GM12878 (cell line): Measurements from ENCODE around the gene MGAT2. TPM values are rescaled to one million over a fixed set of nuclear protein-coding genes. Genes with fewer than 3 reads are reported as not detected.
A peak's percentile ranks its signal among the peaks of the same experiment; 100 is the strongest.

Source experiments
- ATAC-seq: fragments of 200-7000 bp; cut with Tn5 transposase; 3 replicates; pipeline ENCODE4 v1.9.1; 2020; ENCODE audit warnings: mild to moderate bottlenecking, moderate library complexity
- BruUV-seq: library from RNA; stranded (reverse); fragments of 400-500 nt; replicated peaks from 2 replicates; lab custom pipeline; 2021; lab: Mats Ljungman, UMichigan
- CTCF ChIA-PET: fragments of 300-600 bp; sonication (Branson Sonifier 250); formaldehyde crosslinking; extraction: SDS; loops from one replicate; lab custom pipeline; 2021; ENCODE audit warnings: inconsistent platforms; lab: Yijun Ruan, JAX
- POLR2A ChIA-PET: fragments of 350-600 bp; formaldehyde crosslinking; extraction: SDS; loops from one replicate; lab custom pipeline; 2021; ENCODE audit warnings: inconsistent platforms; lab: Charles Lee
- RAD21 ChIA-PET: fragments of 300-600 bp; sonication (Branson Sonifier 250); formaldehyde crosslinking; loops from one replicate; lab custom pipeline; 2023; ENCODE audit warnings: antibody characterized with exemption; ENCODE audit not compliant: unreplicated experiment; lab: Charles Lee
- SMC1A ChIA-PET: fragments of 300-600 bp; sonication (Branson Sonifier 250); formaldehyde crosslinking; loops from one replicate; lab custom pipeline; 2023; ENCODE audit not compliant: unreplicated experiment, uncharacterized antibody; lab: Charles Lee
- DNase-seq: peaks from one replicate; pipeline ENCODE4 v3.0.0-alpha.2; 2011; ENCODE audit warnings: low read depth, low spot score
- FAIRE-seq: peaks from 3 replicates; lab custom pipeline; 2011; peaks lifted over from hg19 to GRCh38; lab: Jason Lieb, UNC
- H2AFZ ChIP-seq: 2 replicates; pipeline ENCODE4 v1.6.0; 2011; ENCODE audit warnings: low read depth, low read length, control low read depth; ENCODE audit not compliant: control insufficient read depth
- H3K27ac ChIP-seq: 2 replicates; pipeline ENCODE4 v1.5.1; 2011; ENCODE audit warnings: control low read depth; ENCODE audit not compliant: control insufficient read depth, insufficient read depth
- H3K27me3 ChIP-seq, 2 experiments: replicated peaks in 1 of 2; 2 replicates each; pipeline versions ENCODE4 v1.6.0 to v1.6.1; 2011; ENCODE audit warnings: low read length in 1 of 2; ENCODE audit not compliant: control insufficient read depth in 2 of 2, insufficient read depth in 2 of 2
- H3K36me3 ChIP-seq, 2 experiments: 2 replicates each; pipeline ENCODE4 v1.5.1; 2011; ENCODE audit warnings: low read length in 1 of 2; ENCODE audit not compliant: control insufficient read depth in 2 of 2, insufficient read depth in 2 of 2
- H3K4me1 ChIP-seq: 2 replicates; pipeline ENCODE4 v1.6.1; 2011; ENCODE audit warnings: mild to moderate bottlenecking, low read length, moderate library complexity, mixed read lengths; ENCODE audit not compliant: control insufficient read depth, insufficient read depth
- H3K4me2 ChIP-seq: 2 replicates; pipeline ENCODE4 v1.6.0; 2011; ENCODE audit warnings: control low read depth; ENCODE audit not compliant: control insufficient read depth, insufficient read depth
- H3K4me3 ChIP-seq: fragments of 200-600 bp; sonication (generic); 2 replicates; pipeline ENCODE4 v1.5.1; 2016
- H3K79me2 ChIP-seq: 2 replicates; pipeline ENCODE4 v1.6.0; 2011; ENCODE audit warnings: low read length; ENCODE audit not compliant: control insufficient read depth, insufficient read depth
- H3K9ac ChIP-seq: 2 replicates; pipeline ENCODE4 v1.8.0; 2011; ENCODE audit warnings: low read length, control low read depth, mixed read lengths; ENCODE audit not compliant: control insufficient read depth, insufficient read depth
- H3K9me3 ChIP-seq: replicated peaks from 3 replicates; pipeline ENCODE4 v1.5.1; 2011; ENCODE audit warnings: mild to moderate bottlenecking, low read length; ENCODE audit not compliant: control insufficient read depth, insufficient read depth
- H4K20me1 ChIP-seq: 2 replicates; pipeline ENCODE4 v1.6.0; 2011; ENCODE audit not compliant: control insufficient read depth, insufficient read depth
- FOXM1 ChIP-seq: IDR thresholded peaks from 2 replicates; pipeline ENCODE4 v1.6.1; 2012; ENCODE audit warnings: low read depth, mild to moderate bottlenecking, inconsistent platforms, low read length, moderate library complexity
- HDAC6 ChIP-seq: fragments of 200-600 bp; sonication (generic); IDR thresholded peaks from one replicate; pipeline ENCODE4 v1.8.0; 2017; ENCODE audit warnings: antibody characterized with exemption; ENCODE audit not compliant: unreplicated experiment
- MXI1 ChIP-seq: fragments of 150-350 bp; IDR thresholded peaks from 2 replicates; pipeline ENCODE4 v1.6.1; 2011; ENCODE audit warnings: low read depth, mild to moderate bottlenecking, inconsistent platforms, low read length, improper control_type of control experiment
- MYB ChIP-seq: fragments of 150-350 bp; IDR thresholded peaks from 2 replicates; pipeline ENCODE4 v1.6.1; 2014; ENCODE audit warnings: mild to moderate bottlenecking, low read depth, low read length, borderline replicate concordance
- NKRF ChIP-seq: fragments of 450-650 bp; conservative IDR thresholded peaks from 2 replicates; pipeline ENCODE4 v1.6.1; 2017; ENCODE audit warnings: mild to moderate bottlenecking, moderate library complexity
- NR2F1 ChIP-seq: fragments of 450-650 bp; conservative IDR thresholded peaks from 2 replicates; pipeline ENCODE4 v1.6.1; 2017; ENCODE audit warnings: mild to moderate bottlenecking
- RBBP5 ChIP-seq: fragments of 200-600 bp; sonication (generic); conservative IDR thresholded peaks from 2 replicates; pipeline ENCODE4 v1.6.1; 2016
- RELB ChIP-seq: fragments of 450-650 bp; IDR thresholded peaks from 2 replicates; pipeline ENCODE4 v1.6.1; 2017; ENCODE audit warnings: low read depth, mild to moderate bottlenecking, moderate library complexity
- SIN3A ChIP-seq: IDR thresholded peaks from 2 replicates; pipeline ENCODE4 v1.6.1; 2012; ENCODE audit warnings: low read depth, low read length, improper control_type of control experiment
- SKIL ChIP-seq: fragments of 450-650 bp; IDR thresholded peaks from 2 replicates; pipeline ENCODE4 v1.6.1; 2017; ENCODE audit warnings: mild to moderate bottlenecking, low read depth, inconsistent platforms; ENCODE audit not compliant: poor library complexity, severe bottlenecking
- WGBS: methylation state at CpG from one replicate; pipeline ENCODE4 v1.1.6; 2016; ENCODE audit warnings: low lambda C conversion rate; ENCODE audit not compliant: insufficient replicate concordance, insufficient coverage; ENCODE audit errors: missing lambda C conversion rate; 5-methylcytosine and 5-hydroxymethylcytosine counted together
- in situ Hi-C: fragments of 300-500 bp; cut with MboI; formaldehyde crosslinking; loops from 9 replicates; pipeline ENCODE4 v1.14.3; 2018; ENCODE audit warnings: mixed read lengths
- intact Hi-C: fragments of 100-400 bp; cut with micrococcal nuclease; formaldehyde crosslinking; loops from one replicate; pipeline ENCODE4 v1.14.2; 2022; ENCODE audit not compliant: unreplicated experiment
- polyA plus RNA-seq, 11 experiments: library from polyadenylated mRNA; depleted of rRNA in 4 of 11; unstranded in 6 of 11; stranded (reverse) in 5 of 11; fragments of >200 nt; fragmentation: Nextera tagmentation in 4 of 11; fragmentation: Illumina TruSeq in 1 of 11; extraction: Ambion mirVana in 4 of 11; extraction: Trizol in 1 of 11; gene quantifications; 1 replicate in 1 of 11; 2 replicates in 10 of 11; pipeline versions ENCODE4 v1.2.1 to v1.2.3, GENCODE V29; 2011 to 2016; ENCODE audit warnings: inconsistent platforms in 2 of 11, missing spikeins in 2 of 11, low read depth in 1 of 11
- total RNA-seq, 4 experiments: library from RNA; depleted of rRNA in 3 of 4; stranded (reverse); fragments of >200 nt in 3 of 4; fragmentation: Illumina TruSeq in 1 of 4; extraction: Trizol in 1 of 4; gene quantifications; 2 replicates each; pipeline versions ENCODE4 v1.2.1 to v1.2.3, GENCODE V29; 2013 to 2021

MGAT2 gene
- total and polyA plus RNA-seq, 10 of the 15 experiments (the other 5 are each of a cell fraction or from before 2014, with no cell fraction given) = 0.03 to 51.8 (median 38.0) TPM; not detected in 1

- TF ChIP-seq HDAC6 = no peak
- TF ChIP-seq MYB = no peak
Observed at GRCh38 chr14:49582113-49582977, 38.3 kb upstream of the MGAT2 start (continued).

- no peak for FAIRE-seq
- no peak for DNase-seq
- 35% methylated on average over 6 of the region's 6 CpGs for WGBS
- Histone ChIP-seq H3K27ac (peak overlapping the region; percentile 99; the same call in 1 of the 2 replicates), H4K20me1 (peaks cover 4% of the 10 kb centered on the region; the same call in 1 of the 2 replicates), H3K4me2 (peak overlapping the region; percentile 26), H3K9ac (peak overlapping the region; percentile 99), H3K4me3 (peak overlapping the region; percentile 90), H3K9me3 (no peaks in the 10 kb centered on the region), H3K36me3 (peaks cover 2 to 21% of the 10 kb centered on the region in 2 experiments; a peak in 3 of 4 replicates), H3K4me1 (no peaks in the 10 kb centered on the region), H2AFZ (no peak overlapping the region), H3K27me3 (no peaks in the 10 kb centered on the region), H3K79me2 (peaks cover 62% of the 10 kb centered on the region)
- ChIA-PET POLR2A (interaction anchor here (0.7 to 5.4 kb wide), 3 partner anchors 13 to 86 kb away, joined by 3 to 62 read pairs (median 46); partner anchors contain the start of genes LRR1, MGAT2 and RPL36AL), RAD21 (no interaction called here), CTCF (interaction anchor here (2.3 to 5.6 kb wide), 2 partner anchors 13 to 37 kb away, joined by 10 to 75 read pairs; partner anchors contain the start of genes LRR1, MGAT2 and RPL36AL), SMC1A (interaction anchor here (1.0 to 2.8 kb wide), 2 partner anchors 14 to 41 kb away, joined by 3 to 10 read pairs; no protein-coding TSS in a partner anchor)
- intact Hi-C loops (no loop called here), in situ Hi-C loops (no loop called here)
- no TSS peak for BruUV-seq
- ATAC-seq = no peak
- no peak for TF ChIP-seq RELB
- peak; percentile 39; the same call in 1 of the 2 replicates for TF ChIP-seq NR2F1
- no peak for TF ChIP-seq RBBP5
- 0 out of 2 replicates have a peak, but pooled peaks have one; percentile 15 for TF ChIP-seq FOXM1
- TF ChIP-seq SKIL = no peak
- no peak for TF ChIP-seq SIN3A
- TF ChIP-seq MXI1 = no peak
- TF ChIP-seq NKRF = no peak
Observed at GRCh38 chr14:49583629-49584028, 37.0 kb upstream of the MGAT2 start.
